Osteocyte (in vitro differentiated cells): ENCODE measurements around the gene FAM209A. TPM values are rescaled to one million over a fixed set of nuclear protein-coding genes. Genes with fewer than 3 reads are reported as not detected.
"Not testable (repeated sequence)": the region's sequence is repeated elsewhere in the genome, so short reads cannot be mapped to it uniquely, and the experiment has no call there.

Experiments
- DNase-seq: peaks from one replicate; pipeline ENCODE4 v3.0.0; 2021; ENCODE audit warnings: mixed read lengths; ENCODE audit not compliant: unreplicated experiment; ENCODE audit errors: extremely low spot score
- H3K27ac Mint-ChIP-seq: one replicate; pipeline ENCODE4 v1.8.0; 2021; ENCODE audit warnings: mild to moderate bottlenecking, mixed read lengths; ENCODE audit not compliant: unreplicated experiment
- H3K27me3 Mint-ChIP-seq: one replicate; pipeline ENCODE4 v1.8.0; 2021; ENCODE audit warnings: mixed read lengths; ENCODE audit not compliant: unreplicated experiment
- H3K36me3 Mint-ChIP-seq: one replicate; pipeline ENCODE4 v1.8.0; 2021; ENCODE audit warnings: mixed read lengths; ENCODE audit not compliant: unreplicated experiment
- H3K4me1 Mint-ChIP-seq: one replicate; pipeline ENCODE4 v1.8.0; 2021; ENCODE audit warnings: mixed read lengths; ENCODE audit not compliant: unreplicated experiment
- H3K4me3 Mint-ChIP-seq: one replicate; pipeline ENCODE4 v1.8.0; 2021; ENCODE audit warnings: mild to moderate bottlenecking, moderate library complexity, mixed read lengths; ENCODE audit not compliant: unreplicated experiment
- H3K9me3 Mint-ChIP-seq: one replicate; pipeline ENCODE4 v1.8.0; 2021; ENCODE audit warnings: mixed read lengths; ENCODE audit not compliant: unreplicated experiment
- CTCF ChIP-seq: fragments of 200-600 bp; sonication (generic); IDR thresholded peaks from 2 replicates; pipeline ENCODE4 v1.5.0; 2021; ENCODE audit warnings: antibody characterized with exemption, mild to moderate bottlenecking, moderate library complexity
- total RNA-seq: library from RNA; stranded (reverse); gene quantifications from 2 replicates; pipeline ENCODE4 v1.2.1, GENCODE V29; 2021

FAM209A gene
- total RNA-seq, 1 donor from 2014 or later, result 1.0 TPM

GRCh38 chr20:56554869-56555268 lies 30.3 kb downstream of the FAM209A start:
- Mint-ChIP-seq H3K9me3 (no peaks in the 10 kb centered on the region), H3K27ac (peak overlapping the region; percentile 77), H3K4me1 (peaks cover 12% of the 10 kb centered on the region), H3K36me3 (no peaks in the 10 kb centered on the region), H3K27me3 (peaks cover 4% of the 10 kb centered on the region), H3K4me3 (no peak overlapping the region)
- DNase-seq, result no peak
- TF ChIP-seq CTCF, result no peak

GRCh38 chr20:56558968-56559367 lies 34.4 kb downstream of the FAM209A start:
- no peak overlapping the region for H3K27ac Mint-ChIP-seq
- no peak overlapping the region for H3K4me3 Mint-ChIP-seq
- H3K36me3 Mint-ChIP-seq, result no peaks in the 10 kb centered on the region
- no peak for DNase-seq
- no peak for TF ChIP-seq CTCF
- H3K9me3 Mint-ChIP-seq, result no peaks in the 10 kb centered on the region
- H3K4me1 Mint-ChIP-seq, result peaks cover 12% of the 10 kb centered on the region
- peaks cover 9% of the 10 kb centered on the region for H3K27me3 Mint-ChIP-seq

- H3K27ac Mint-ChIP-seq, result not testable (repeated sequence)
These were observed 40.0 kb downstream of the FAM209A start for GRCh38 chr20:56564526-56564925.

GRCh38 chr20:56565511-56565910 lies 41.0 kb downstream of the FAM209A start:
- H3K4me1 Mint-ChIP-seq, result no peaks in the 10 kb centered on the region
- no peak overlapping the region for H3K27ac Mint-ChIP-seq
- peaks cover 5% of the 10 kb centered on the region for H3K27me3 Mint-ChIP-seq
- H3K36me3 Mint-ChIP-seq, result no peaks in the 10 kb centered on the region
- TF ChIP-seq CTCF, result no peak
- no peaks in the 10 kb centered on the region for H3K9me3 Mint-ChIP-seq
- no peak for DNase-seq
- no peak overlapping the region for H3K4me3 Mint-ChIP-seq

More at GRCh38 chr20:56564526-56564925, 40.0 kb downstream of the FAM209A start:
- DNase-seq, H3K4me1 Mint-ChIP-seq, H3K27me3 Mint-ChIP-seq, H3K4me3 Mint-ChIP-seq, H3K36me3 Mint-ChIP-seq, H3K9me3 Mint-ChIP-seq: not testable (repeated sequence)

GRCh38 chr20:56566621-56567020 lies 42.1 kb downstream of the FAM209A start:
- H3K27ac Mint-ChIP-seq, result no peak overlapping the region
- TF ChIP-seq CTCF, result no peak
- H3K4me3 Mint-ChIP-seq, result no peak overlapping the region
- no peaks in the 10 kb centered on the region for H3K4me1 Mint-ChIP-seq
- H3K36me3 Mint-ChIP-seq, result no peaks in the 10 kb centered on the region
- DNase-seq, result no peak
- H3K27me3 Mint-ChIP-seq, result peaks cover 5% of the 10 kb centered on the region
- H3K9me3 Mint-ChIP-seq, result no peaks in the 10 kb centered on the region

- H3K36me3 Mint-ChIP-seq, result no peaks in the 10 kb centered on the region
These were observed 46.3 kb downstream of the FAM209A start for GRCh38 chr20:56570832-56571231.

More at GRCh38 chr20:56570832-56571231, 46.3 kb downstream of the FAM209A start:
- no peaks in the 10 kb centered on the region for H3K9me3 Mint-ChIP-seq
- DNase-seq, result no peak
- no peaks in the 10 kb centered on the region for H3K4me1 Mint-ChIP-seq
- TF ChIP-seq CTCF, result no peak
- peaks cover 19% of the 10 kb centered on the region for H3K27me3 Mint-ChIP-seq
- no peak overlapping the region for H3K27ac Mint-ChIP-seq
- H3K4me3 Mint-ChIP-seq, result no peak overlapping the region
